Activated CD8-positive, alpha-beta memory T cell treated with anti-CD3 and anti-CD28 coated beads, Interleukin-2, amount 50 U/mL, for 24 hours (primary cell): ENCODE data around the gene ALPL.

Experiments
- DNase-seq: peaks from one replicate; pipeline ENCODE4 v3.0.0-alpha.2; 2020; ENCODE audit errors: extremely low read depth

Gene ALPL

DNA sequence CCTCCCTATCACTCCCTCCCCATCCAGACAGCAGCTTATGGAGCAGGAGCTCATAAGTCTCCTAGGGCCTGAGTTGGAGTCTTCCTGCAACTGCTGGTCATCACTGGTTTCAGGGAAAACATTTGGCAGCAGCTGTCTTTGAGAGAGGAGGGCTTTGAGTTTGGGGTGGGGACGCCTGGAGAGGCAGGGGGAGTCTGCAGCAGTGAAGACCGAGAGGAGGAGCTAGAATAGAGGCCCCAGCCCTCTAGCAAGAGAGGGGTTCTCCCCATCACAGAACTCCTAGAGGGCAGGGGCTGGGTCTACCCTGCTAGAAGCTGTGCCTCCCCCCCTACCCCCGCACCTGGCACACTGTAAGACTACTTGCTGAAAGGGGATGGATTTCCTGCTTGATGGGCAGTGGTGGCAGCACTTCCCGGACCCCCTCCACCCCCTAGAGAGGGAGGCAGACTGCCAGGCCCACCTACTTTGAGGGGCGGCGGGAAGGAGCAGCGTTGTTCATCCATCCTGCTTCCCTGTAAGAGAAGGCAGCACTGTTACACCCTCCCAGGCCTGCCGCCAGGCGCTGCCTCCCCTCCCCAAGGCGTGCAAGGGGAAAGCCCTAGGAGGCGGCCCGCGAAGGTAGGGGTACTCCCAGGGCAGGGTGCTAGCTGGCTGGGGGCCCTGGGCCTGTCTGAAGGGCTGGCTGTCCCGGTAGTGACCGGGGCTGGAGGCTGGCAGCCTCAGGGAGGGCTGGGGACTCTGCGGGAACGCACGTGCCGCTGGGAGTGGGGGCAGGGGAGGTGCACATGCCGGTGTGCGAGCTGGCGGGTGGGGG, 109.5 kb downstream of the ALPL start:
- DNase-seq: no peak

- DNase-seq: no peak
Measured at GRCh38 chr1:21619375-21619947, 110.2 kb downstream of the ALPL start.

- DNase-seq: no peak
Measured at GRCh38 chr1:21620011-21620410, 110.8 kb downstream of the ALPL start.

GRCh38 chr1:21620496-21620895, 111.3 kb downstream of the ALPL start:
- DNase-seq: no peak

GRCh38 chr1:21621051-21621450, 111.8 kb downstream of the ALPL start:
- no peak for DNase-seq

DNA sequence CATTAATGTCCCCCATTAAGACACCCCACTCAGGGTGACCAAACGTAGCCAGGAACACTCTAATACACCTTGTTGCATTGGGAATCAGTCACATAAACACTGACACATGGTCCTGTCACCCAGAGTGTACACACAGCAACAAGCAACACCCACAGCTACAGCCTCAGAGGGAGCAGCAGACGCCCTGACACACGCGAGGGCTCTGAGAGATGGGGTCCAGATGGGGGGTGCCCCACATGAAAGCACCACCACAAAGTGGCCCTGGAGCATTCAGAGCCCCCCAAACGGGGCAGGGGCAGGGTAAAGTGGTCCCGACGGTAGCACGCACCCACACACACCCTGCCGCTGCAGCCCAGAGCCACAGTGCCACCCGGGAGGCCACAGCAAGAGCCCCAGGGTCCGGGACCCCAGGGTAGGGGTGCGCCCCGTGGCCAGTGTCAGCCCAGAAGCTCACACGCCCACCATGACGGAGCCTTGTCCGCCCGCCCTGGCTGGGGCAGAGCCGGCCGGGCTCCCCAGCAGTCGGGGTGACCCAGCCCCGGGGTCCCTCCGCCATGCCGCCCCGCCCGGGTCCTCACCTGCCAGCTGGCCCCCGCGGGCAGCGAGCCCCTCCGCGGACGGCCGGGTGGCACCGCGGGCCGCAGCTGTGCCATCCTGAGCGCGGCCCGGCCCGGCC, 112.7 kb downstream of the ALPL start:
- no peak for DNase-seq

GRCh38 chr1:21622466-21623315, 113.5 kb downstream of the ALPL start:
- DNase-seq: no peak

GRCh38 chr1:21623410-21623961, 114.3 kb downstream of the ALPL start:
- no peak for DNase-seq

DNA sequence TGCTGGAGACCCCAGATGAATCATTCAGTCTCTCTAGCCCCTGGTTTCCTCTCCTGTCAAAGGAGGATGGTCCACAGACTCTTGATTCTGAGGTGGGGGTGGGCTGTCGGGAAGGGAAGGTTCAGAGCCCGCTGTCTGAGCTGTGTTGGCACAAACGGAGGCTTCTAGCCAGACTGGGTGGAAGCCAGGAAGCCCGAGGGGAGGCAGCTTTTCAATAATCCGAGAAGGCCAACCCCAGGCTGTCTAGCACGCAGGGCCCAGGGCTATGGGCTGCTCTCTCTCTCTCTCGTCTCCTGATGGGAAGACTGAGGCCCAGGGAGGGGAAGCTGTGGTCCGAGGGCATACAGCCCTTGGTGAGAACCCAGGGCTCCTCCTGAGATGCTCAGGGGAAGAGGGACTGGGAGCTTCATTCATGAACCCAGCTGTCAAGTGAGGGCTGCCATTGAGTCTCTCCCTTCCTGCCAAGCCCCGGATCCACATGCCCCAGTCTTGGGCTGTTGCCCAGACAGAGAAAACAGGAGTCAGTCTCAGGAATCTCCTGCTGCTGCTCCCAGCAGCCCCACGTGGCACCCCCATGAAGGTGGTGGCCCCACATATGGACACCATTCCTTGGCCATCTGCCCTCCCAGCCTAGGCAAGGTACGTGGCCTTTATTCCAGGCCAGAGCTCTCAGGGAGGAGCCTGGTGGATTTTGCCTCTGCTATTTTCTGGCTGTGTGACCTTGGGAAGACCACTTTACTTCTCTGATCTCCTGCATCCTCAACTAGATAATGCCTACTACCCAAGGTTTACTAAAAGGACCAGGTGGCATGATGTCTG, 115.6 kb downstream of the ALPL start:
- no peak for DNase-seq

- no peak for DNase-seq
Measured at GRCh38 chr1:21625390-21626190, 116.4 kb downstream of the ALPL start.

DNA sequence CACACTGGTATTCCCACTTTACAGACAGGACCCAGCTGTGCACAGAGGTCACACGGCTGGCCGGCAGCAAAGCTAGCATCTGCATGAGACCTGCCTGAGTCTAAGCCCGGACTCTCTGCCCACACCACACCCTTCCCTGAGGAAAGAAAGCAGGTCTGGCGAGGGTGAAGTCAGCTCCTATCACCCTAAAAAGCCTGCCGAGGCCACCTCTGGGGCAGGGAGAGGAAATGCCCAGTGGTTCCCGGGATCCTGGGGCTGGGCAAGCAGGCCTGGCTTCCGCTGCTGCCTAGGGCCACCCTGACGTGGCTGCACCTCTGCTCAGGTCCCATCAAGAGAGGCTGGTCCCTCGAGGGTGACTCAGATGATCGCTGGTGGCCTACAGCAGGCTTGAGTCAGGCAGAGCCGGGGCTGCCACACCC, 117.7 kb downstream of the ALPL start:
- no peak for DNase-seq
